ENCODE results near the gene ATXN10. TPM values are rescaled to one million over a fixed set of nuclear protein-coding genes. Genes with fewer than 3 reads are reported as not detected.

ATXN10 gene
- total and polyA plus RNA-seq, 2 of the 8 experiments (the other 6 are each of a cell fraction or from before 2014, with no cell fraction given): 134 to 210 TPM

GRCh38 chr22:45718391-45718790 lies 46.8 kb downstream of the ATXN10 start:
- peaks cover 2 to 28% (median 11%) of the 10 kb centered on the region in 4 experiments; a peak in 6 of 8 replicates for H3K36me3 ChIP-seq (ENCODE audit: control insufficient read depth in 2 of 4, insufficient read depth in 4 of 4, low read length in 3 of 4)
- no peak overlapping the region for H3K4me3 ChIP-seq (ENCODE audit: extremely low read depth in 1 of 4, insufficient read depth in 2 of 4, low read depth in 3 of 4, low read length in 4 of 4)
- H3K27ac ChIP-seq (ENCODE audit: low read depth, low read length): no peak overlapping the region
- H3K79me1 ChIP-seq (ENCODE audit: low read depth, low read length): peaks cover 3% of the 10 kb centered on the region; the same call in 1 of the 2 replicates
- DNase-seq (ENCODE audit: low read depth in 1 of 2, low spot score in 2 of 2): no peak
- no peak overlapping the region for H2AK5ac ChIP-seq (ENCODE audit: low read depth, low read length)
- no peak overlapping the region for H3K9ac ChIP-seq (replicated peaks in 1 of 4; ENCODE audit: extremely low read depth in 1 of 4, low read depth in 3 of 4, low read length in 3 of 4)
- ChIA-PET POLR2A (ENCODE audit: partially characterized antibody) (no interaction called here), CTCF (ENCODE audit: partially characterized antibody) (interaction anchor here (5.0 kb wide), 1 partner anchor 13 kb away, joined by 31 read pairs; no protein-coding TSS in a partner anchor)
- H4K20me1 ChIP-seq (replicated peaks in 1 of 2; ENCODE audit: control insufficient read depth in 1 of 2, insufficient read depth in 2 of 2, low read length in 2 of 2): peaks cover 5 to 7% of the 10 kb centered on the region in 2 experiments
- no peak overlapping the region for H2BK12ac ChIP-seq (ENCODE audit: low read depth, low read length)
- H3K4me1 ChIP-seq (replicated peaks in 1 of 4; ENCODE audit: control insufficient read depth in 3 of 4, insufficient read depth in 4 of 4, low read length in 3 of 4): no peaks in the 10 kb centered on the region
- H3K9me3 ChIP-seq (ENCODE audit: insufficient read depth in 2 of 2, low read depth in 1 of 2, low read length in 1 of 2): no peaks in the 10 kb centered on the region
- H3K4ac ChIP-seq (replicated peaks; ENCODE audit: insufficient read length, low read depth, low read length): no peak overlapping the region
- no peak overlapping the region for H2BK120ac ChIP-seq (replicated peaks; ENCODE audit: low read depth, low read length)
- no peak overlapping the region for H4K91ac ChIP-seq (replicated peaks; ENCODE audit: insufficient read length, low read length)
- H2BK20ac ChIP-seq (ENCODE audit: low read length): no peak overlapping the region
- no peaks in the 10 kb centered on the region for H3K23me2 ChIP-seq (ENCODE audit: low read depth, low read length)
- no peaks in the 10 kb centered on the region for H3K27me3 ChIP-seq (replicated peaks in 1 of 4; ENCODE audit: control insufficient read depth in 3 of 4, extremely low read depth in 1 of 4, insufficient read depth in 3 of 4, low read length in 3 of 4)
- H4K8ac ChIP-seq (ENCODE audit: extremely low read depth, insufficient read depth, low read length): no peak overlapping the region
- no peak overlapping the region for H3K56ac ChIP-seq (replicated peaks; ENCODE audit: insufficient read length, low read depth, low read length)
- no peak overlapping the region for H2BK15ac ChIP-seq (ENCODE audit: low read length)
- FAIRE-seq: no peak
- H4K5ac ChIP-seq (ENCODE audit: insufficient read length, low read depth, low read length): no peak overlapping the region
- WGBS, 2 experiments (ENCODE audit: extremely low coverage in 1 of 2, insufficient coverage in 1 of 2, insufficient read length in 1 of 2, insufficient replicate concordance in 2 of 2, low coverage in 1 of 2, low lambda C conversion rate in 2 of 2, missing lambda C conversion rate in 1 of 2): 91% methylated on average over 4 of the region's 4 CpGs; no CpG with 5 or more reads in 1 of the 2 experiments
- no peak overlapping the region for H3K18ac ChIP-seq (ENCODE audit: extremely low read depth, low read length)
- H3K23ac ChIP-seq (ENCODE audit: insufficient read length): no peak overlapping the region
- H3K4me2 ChIP-seq (ENCODE audit: insufficient read depth in 1 of 2, low read depth in 2 of 2, low read length in 2 of 2): no peak overlapping the region
- no peak overlapping the region for H3K14ac ChIP-seq (ENCODE audit: insufficient read length)
- H2AFZ ChIP-seq (ENCODE audit: low read length): no peak overlapping the region
- H3K79me2 ChIP-seq (ENCODE audit: control insufficient read depth in 1 of 2, insufficient read depth in 2 of 2, low read length in 2 of 2): peaks cover 0 to 11% of the 10 kb centered on the region in 2 experiments; a peak in 1 of 4 replicates
- H2BK5ac ChIP-seq (ENCODE audit: low read depth, low read length): no peak overlapping the region
- TF ChIP-seq CREB1 (IDR thresholded peaks at IDR 0.05) (no peak), CTCF (IDR thresholded peaks at IDR 0.05; ENCODE audit: control extremely low read depth in 1 of 3, insufficient read depth in 1 of 3, low read depth in 1 of 3, low read length in 3 of 3) (no peak), MAX (IDR thresholded peaks at IDR 0.05) (no peak), RAD21 (IDR thresholded peaks at IDR 0.05 in 1 of 2, conservative IDR thresholded peaks at IDR 0.05 in 1 of 2; ENCODE audit: low read depth in 2 of 2, low read length in 2 of 2) (no peak), TAF1 (IDR thresholded peaks at IDR 0.05; ENCODE audit: low read depth, low read length) (no peak), TBP (IDR thresholded peaks at IDR 0.05; ENCODE audit: low read depth, low read length) (no peak), CHD1 (IDR thresholded peaks at IDR 0.05; ENCODE audit: low read depth, low read length) (no peak), JUN (IDR thresholded peaks at IDR 0.05; ENCODE audit: low read depth, low read length) (no peak), HDAC6 (IDR thresholded peaks at IDR 0.05; ENCODE audit: low read depth, low read length) (no peak), EP300 (IDR thresholded peaks at IDR 0.05; ENCODE audit: borderline replicate concordance in 1 of 2, low read depth in 2 of 2, low read length in 2 of 2) (no peak), EGR1 (IDR thresholded peaks at IDR 0.05; ENCODE audit: borderline replicate concordance, low read depth, low read length) (no peak), KDM1A (IDR thresholded peaks at IDR 0.05; ENCODE audit: borderline replicate concordance, low read length) (no peak)

Data from H1 (cell line).